MM.1S (cell line): ENCODE results near the gene GNG10.

Experiments
- DNase-seq: peaks from one replicate; pipeline ENCODE4 v3.0.0-alpha.2; 2015
- H2AFZ ChIP-seq: fragments of 300-600 bp; sonication (generic); 2 replicates; pipeline ENCODE4 v1.6.0; 2016; ENCODE audit warnings: antibody characterized with exemption, low read length
- H3F3A ChIP-seq: fragments of 300-600 bp; sonication (generic); 2 replicates; pipeline ENCODE4 v1.6.1; 2016; ENCODE audit warnings: mild to moderate bottlenecking, antibody characterized with exemption, low read length, moderate library complexity, mixed read lengths; ENCODE audit not compliant: insufficient read depth
- H3K27ac ChIP-seq: fragments of 300-600 bp; sonication (generic); 2 replicates; pipeline ENCODE4 v1.5.1; 2016; ENCODE audit warnings: mild to moderate bottlenecking, low read length
- H3K27me3 ChIP-seq: fragments of 300-600 bp; sonication (generic); replicated peaks from 2 replicates; pipeline ENCODE4 v1.6.0; 2016; ENCODE audit warnings: low read length; ENCODE audit not compliant: insufficient read depth
- H3K36me3 ChIP-seq: fragments of 300-600 bp; sonication (generic); replicated peaks from 2 replicates; pipeline ENCODE4 v1.6.1; 2016; ENCODE audit warnings: mild to moderate bottlenecking, low read length, mixed read lengths; ENCODE audit not compliant: insufficient read depth
- H3K4me1 ChIP-seq: fragments of 300-600 bp; sonication (generic); 2 replicates; pipeline ENCODE4 v1.6.1; 2016; ENCODE audit warnings: low read length, mixed read lengths
- H3K4me2 ChIP-seq: fragments of 300-600 bp; sonication (generic); 2 replicates; pipeline ENCODE4 v1.6.0; 2016; ENCODE audit warnings: low read depth, low read length
- H3K4me3 ChIP-seq: fragments of 300-600 bp; sonication (generic); 2 replicates; pipeline ENCODE4 v1.5.1; 2016; ENCODE audit warnings: low read length, mixed read lengths
- H3K79me2 ChIP-seq: fragments of 300-600 bp; sonication (generic); 2 replicates; pipeline ENCODE4 v1.6.1; 2016; ENCODE audit warnings: mixed run types, low read length, mixed read lengths
- H3K9ac ChIP-seq: fragments of 300-600 bp; sonication (generic); 2 replicates; pipeline ENCODE4 v1.6.1; 2016; ENCODE audit warnings: low read length, mixed read lengths
- H3K9me2 ChIP-seq: fragments of 300-600 bp; sonication (generic); replicated peaks from 2 replicates; pipeline ENCODE4 v1.6.1; 2016; ENCODE audit warnings: mild to moderate bottlenecking, low read length, mixed read lengths; ENCODE audit not compliant: insufficient read depth
- H3K9me3 ChIP-seq: fragments of 300-600 bp; sonication (generic); replicated peaks from 2 replicates; pipeline ENCODE4 v1.6.1; 2016; ENCODE audit warnings: mild to moderate bottlenecking, low read length, mixed read lengths; ENCODE audit not compliant: insufficient read depth
- H4K20me1 ChIP-seq: fragments of 300-600 bp; sonication (generic); 2 replicates; pipeline ENCODE4 v1.6.1; 2016; ENCODE audit warnings: mild to moderate bottlenecking, low read length, moderate library complexity, mixed read lengths; ENCODE audit not compliant: insufficient read depth
- CTCF ChIP-seq: fragments of 300-600 bp; sonication (generic); IDR thresholded peaks from 2 replicates; pipeline ENCODE4 v1.5.1; 2016; ENCODE audit warnings: antibody characterized with exemption, low read length, mixed read lengths
- EZH2 ChIP-seq: fragments of 300-600 bp; sonication (generic); optimal IDR thresholded peaks from 2 replicates; pipeline ENCODE3; 2017; ENCODE audit warnings: low read depth, mild to moderate bottlenecking, antibody characterized with exemption, low read length, mixed read lengths
- EZH2phosphoT487 ChIP-seq: fragments of 300-600 bp; sonication (generic); IDR thresholded peaks from 2 replicates; pipeline ENCODE4 v1.6.1; 2018; ENCODE audit warnings: antibody characterized with exemption, low read length

Gene GNG10

GRCh38 chr9:111644195-111644772 lies 17.1 kb upstream of the GNG10 start:
- Histone ChIP-seq H3K27ac (no peak overlapping the region), H3K4me1 (no peaks in the 10 kb centered on the region), H3F3A (no peaks in the 10 kb centered on the region), H3K79me2 (peaks cover 24% of the 10 kb centered on the region), H2AFZ (no peak overlapping the region), H4K20me1 (no peaks in the 10 kb centered on the region), H3K9me3 (no peaks in the 10 kb centered on the region), H3K4me2 (no peak overlapping the region), H3K9ac (no peak overlapping the region), H3K27me3 (no peaks in the 10 kb centered on the region), H3K4me3 (no peak overlapping the region), H3K36me3 (no peaks in the 10 kb centered on the region), H3K9me2 (no peaks in the 10 kb centered on the region)
- TF ChIP-seq EZH2 (no peak), CTCF (no peak), EZH2phosphoT487 (no peak)
- DNase-seq = no peak

- Histone ChIP-seq H3K36me3 (peaks cover 5% of the 10 kb centered on the region; the same call in 1 of the 2 replicates), H3K4me2 (no peak overlapping the region), H3K4me1 (no peaks in the 10 kb centered on the region), H3K9me3 (no peaks in the 10 kb centered on the region), H3K79me2 (peaks cover 19% of the 10 kb centered on the region), H3K27ac (no peak overlapping the region), H3F3A (no peaks in the 10 kb centered on the region), H3K9me2 (no peaks in the 10 kb centered on the region), H3K4me3 (no peak overlapping the region), H3K9ac (no peak overlapping the region), H2AFZ (no peak overlapping the region), H4K20me1 (no peaks in the 10 kb centered on the region), H3K27me3 (no peaks in the 10 kb centered on the region)
- no peak for TF ChIP-seq CTCF
- TF ChIP-seq EZH2phosphoT487 = no peak
- no peak for TF ChIP-seq EZH2
- no peak for DNase-seq
Observed at GRCh38 chr9:111645806-111646205, 15.6 kb upstream of the GNG10 start.

GRCh38 chr9:111646417-111646816 lies 15.0 kb upstream of the GNG10 start:
- Histone ChIP-seq H3F3A (no peaks in the 10 kb centered on the region), H3K9me3 (no peaks in the 10 kb centered on the region), H4K20me1 (no peaks in the 10 kb centered on the region), H3K27ac (no peak overlapping the region), H3K9ac (no peak overlapping the region), H3K79me2 (peaks cover 19% of the 10 kb centered on the region), H3K4me3 (no peak overlapping the region), H3K27me3 (no peaks in the 10 kb centered on the region), H3K4me2 (no peak overlapping the region), H2AFZ (no peak overlapping the region), H3K4me1 (no peaks in the 10 kb centered on the region), H3K9me2 (no peaks in the 10 kb centered on the region), H3K36me3 (peaks cover 5% of the 10 kb centered on the region; the same call in 1 of the 2 replicates)
- TF ChIP-seq EZH2 = no peak
- TF ChIP-seq EZH2phosphoT487 = no peak
- TF ChIP-seq CTCF = no peak
- DNase-seq = no peak
